Skeletal muscle cell (primary cell): ENCODE results near the gene FOXP1.

ENCODE experiments used
- DNase-seq: peaks from one replicate; pipeline ENCODE4 v3.0.0-alpha.2; 2010; ENCODE audit warnings: low read depth
- H3K4me3 ChIP-seq: 2 replicates; pipeline ENCODE4 v1.5.1; 2011; ENCODE audit warnings: low read depth, mild to moderate bottlenecking, control low read depth, low read length, moderate library complexity

Gene FOXP1

DNA sequence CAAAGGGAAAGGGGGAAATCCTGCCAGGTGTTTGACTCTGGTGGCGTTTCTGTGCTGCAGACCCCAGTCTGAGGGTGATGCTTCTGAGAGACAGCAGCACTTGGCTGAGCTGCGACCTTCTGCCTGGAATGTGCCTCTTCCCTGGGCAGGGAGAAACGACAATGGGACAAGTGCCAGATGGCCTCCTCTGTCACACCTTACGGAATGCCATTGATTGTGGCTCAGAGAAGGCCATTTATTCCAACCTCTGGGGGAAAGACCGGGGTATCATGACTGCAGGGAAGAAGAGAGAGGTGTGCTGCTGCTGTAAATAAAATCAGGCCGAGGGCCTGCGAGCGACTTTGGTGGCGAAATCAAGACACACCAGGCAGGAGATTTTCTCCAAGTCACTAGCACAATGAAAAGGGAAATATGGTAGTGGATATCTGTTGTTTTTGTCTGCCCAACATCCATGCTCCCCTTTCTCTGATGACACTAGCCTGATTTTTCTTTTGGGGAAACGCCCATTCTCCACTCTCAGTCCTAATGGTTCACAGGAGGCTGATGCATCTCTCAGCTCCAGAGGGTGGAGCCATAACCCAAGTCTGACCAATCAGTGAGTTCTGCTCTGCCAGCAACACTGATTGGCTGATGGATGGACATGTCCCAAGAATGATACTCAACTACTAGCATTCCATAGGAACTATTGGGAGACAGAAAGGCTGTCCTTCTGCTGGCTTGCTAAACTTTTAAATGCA is 336.1 kb downstream of the FOXP1 start:
- no peak overlapping the region for H3K4me3 ChIP-seq
- no peak for DNase-seq

DNA sequence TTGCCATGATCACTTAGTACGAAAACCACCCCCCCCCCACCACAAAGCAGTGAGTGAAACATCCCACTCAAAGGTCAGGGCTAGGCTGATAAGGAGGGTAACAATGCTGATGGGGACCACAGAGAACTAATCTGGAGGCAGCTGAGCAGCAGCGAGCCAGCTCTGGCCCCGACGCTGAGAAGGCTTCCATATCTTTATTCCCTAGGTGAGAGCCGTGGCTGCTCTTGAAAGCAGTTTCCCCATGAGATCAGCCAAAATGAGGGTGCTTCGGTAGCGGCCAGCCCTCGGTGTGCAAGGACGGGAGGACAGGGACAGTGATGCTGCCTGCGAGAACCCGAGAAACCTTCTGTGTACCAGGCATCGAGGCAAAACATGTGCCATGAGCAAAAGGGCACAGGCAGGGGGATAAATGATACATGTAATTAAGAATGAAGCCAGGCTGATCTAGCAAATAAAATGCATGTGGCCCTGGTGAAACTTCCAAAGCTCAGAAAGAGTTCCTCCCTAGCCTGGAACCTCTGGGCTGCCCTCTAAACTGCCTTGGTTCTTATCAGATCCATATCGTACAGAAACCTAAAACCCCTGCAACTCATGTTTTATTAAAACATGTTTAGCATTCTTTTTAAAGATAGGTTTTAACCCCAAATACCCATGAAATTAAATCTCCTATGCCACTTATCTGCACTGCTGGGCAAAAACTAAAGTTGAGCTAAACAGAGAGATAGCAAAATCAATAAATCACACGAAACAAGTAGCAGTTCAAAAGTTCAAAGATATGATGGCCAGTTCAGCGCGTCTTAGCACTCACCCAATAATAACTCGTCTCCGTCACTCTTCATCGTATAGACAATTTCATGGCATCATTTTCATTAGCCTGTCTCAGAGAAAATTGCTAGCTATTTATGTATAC is 337.3 kb downstream of the FOXP1 start:
- no peak overlapping the region for H3K4me3 ChIP-seq
- DNase-seq, result no peak

DNA sequence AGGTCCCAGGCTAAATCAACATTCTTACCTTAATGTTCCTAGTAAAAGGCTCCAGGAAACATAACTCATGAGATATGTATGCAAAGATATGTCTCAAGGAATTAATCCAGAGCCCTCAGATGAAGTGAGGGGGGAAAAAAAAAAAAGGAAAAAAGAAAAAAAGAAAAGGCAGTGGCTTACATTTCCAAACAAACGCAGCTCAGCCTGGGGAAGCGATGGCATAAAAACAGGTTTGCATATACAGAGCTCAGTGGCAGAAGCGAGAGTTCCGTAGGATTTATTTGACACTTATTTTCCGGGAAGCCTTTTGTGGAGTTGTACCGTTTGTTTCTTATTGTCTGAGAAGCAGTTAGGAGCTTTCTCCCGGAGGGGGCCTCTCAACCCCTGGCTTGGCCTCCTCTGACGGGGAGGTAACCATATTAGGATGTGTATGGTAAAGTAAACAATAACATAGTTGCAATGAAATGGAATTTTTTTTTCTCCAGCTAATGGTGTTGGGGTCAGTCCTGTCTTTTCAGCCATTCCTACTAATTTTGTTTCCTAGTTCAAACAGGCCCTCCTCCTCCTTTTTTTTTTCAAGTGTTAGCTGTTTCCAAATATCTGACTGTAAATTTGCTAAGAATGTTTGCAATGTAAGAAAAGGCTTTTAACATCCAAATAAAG is 338.6 kb downstream of the FOXP1 start:
- peak; percentile 71 for DNase-seq
- H3K4me3 ChIP-seq, result peak overlapping the region; percentile 44

DNA sequence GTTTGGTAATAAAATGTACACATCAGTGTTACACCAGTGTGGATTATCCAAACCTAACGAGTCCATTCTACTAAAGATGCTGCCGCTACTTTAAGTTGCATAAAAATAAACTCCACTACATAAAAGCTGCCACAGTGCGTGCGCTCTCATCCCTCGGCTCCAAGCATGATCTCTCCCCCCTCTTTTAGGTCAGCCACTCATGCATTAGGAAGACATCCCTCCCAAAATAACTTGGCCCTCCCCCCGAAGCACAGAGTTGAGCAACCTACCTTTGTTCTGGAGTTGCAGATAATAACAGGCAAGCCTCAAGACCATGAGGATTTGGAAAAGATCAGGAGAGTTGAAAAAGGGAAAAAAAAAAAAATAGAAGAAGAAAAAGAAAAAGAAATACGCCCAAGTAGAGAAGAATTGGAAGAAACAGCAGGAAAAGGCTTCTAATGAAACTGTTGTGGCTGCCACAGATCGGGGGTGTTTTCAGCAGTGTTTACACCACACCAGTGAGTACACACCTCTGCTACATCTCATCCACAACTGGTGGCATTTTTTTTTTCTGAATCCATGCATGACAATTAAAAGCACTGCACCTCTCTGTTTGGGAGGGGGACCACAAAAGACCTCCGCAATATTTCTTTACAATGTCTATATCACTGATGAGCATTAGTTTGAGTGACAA is 339.2 kb downstream of the FOXP1 start:
- DNase-seq, result peak; percentile 63
- H3K4me3 ChIP-seq, result peak overlapping the region; percentile 44

DNA sequence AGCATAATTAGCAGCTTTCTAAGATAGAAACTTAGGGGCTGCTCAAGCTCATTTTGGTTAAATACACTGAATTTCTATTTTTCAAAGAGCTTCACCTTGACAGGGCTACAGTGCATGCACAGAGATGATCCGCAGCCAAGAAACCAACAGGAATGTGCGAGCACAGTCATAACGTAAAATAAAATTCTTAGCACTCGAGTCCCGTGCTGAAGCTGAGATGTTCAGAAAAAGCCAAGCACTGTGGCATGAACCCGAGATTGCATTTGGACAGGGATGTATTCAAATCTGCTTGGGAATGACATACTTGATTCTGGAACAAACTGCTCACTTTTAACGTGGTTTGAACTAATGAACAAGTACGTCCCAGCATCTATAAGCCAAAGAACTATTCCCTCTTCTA is 340.3 kb downstream of the FOXP1 start:
- no peak overlapping the region for H3K4me3 ChIP-seq

DNA sequence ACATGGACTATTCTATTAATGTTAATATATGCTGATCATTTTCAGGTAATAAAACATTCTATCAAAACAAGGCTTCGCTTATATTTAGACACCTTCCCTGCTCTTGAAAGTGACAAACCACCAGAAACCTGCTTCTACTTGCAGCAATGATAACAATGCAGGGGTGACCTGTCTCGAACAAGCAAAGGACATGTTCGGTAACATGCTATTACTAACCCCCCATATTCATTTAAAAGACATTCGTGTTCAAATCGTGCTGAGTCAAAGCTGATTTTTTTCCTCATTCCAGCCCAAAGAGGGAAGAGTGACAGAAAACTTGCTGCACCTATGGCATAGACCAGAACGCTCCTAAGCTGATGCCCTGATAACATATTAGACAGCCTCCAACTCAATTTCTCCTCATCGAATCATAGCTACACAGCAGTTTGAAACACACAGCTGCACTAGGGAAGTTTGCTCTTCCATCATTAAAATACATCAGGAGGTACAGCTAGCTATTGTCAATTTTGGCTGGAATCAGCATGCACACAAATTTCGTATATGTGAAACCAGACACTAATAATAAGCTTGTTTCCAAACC is 341.5 kb downstream of the FOXP1 start:
- no peak for DNase-seq
- no peak overlapping the region for H3K4me3 ChIP-seq

More for the DNA sequence above, 340.3 kb downstream of the FOXP1 start:
- no peak for DNase-seq

DNA sequence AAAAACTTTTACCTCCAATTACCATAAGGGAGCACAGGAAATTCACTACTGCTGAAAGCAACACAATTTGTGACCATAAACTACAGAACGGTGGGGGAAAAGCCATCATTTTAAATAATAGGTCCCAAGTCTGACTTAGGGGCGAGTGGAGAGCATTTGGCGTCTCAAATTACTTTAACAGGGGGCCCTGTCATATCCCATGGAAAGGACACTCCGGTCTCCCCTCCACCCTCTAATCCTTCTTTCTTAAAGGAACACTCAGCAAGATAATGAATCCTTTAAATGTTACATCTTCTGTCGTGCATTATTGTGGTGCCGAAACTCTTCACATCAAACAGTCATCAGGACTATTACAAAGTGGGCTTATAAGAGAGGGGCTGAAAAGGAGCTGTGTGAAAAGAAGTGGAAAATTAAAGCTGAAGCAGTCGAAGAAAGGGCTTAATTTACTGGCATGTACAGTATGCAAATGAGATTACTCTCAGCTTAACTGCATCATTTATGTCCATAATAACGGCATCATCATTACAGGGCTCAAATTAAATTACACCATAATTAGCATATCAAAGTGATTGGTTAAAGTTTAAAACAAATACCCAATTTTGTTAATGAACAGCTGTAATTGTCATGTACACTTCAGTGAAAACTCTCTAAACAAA is 342.2 kb downstream of the FOXP1 start:
- DNase-seq, result no peak

DNA sequence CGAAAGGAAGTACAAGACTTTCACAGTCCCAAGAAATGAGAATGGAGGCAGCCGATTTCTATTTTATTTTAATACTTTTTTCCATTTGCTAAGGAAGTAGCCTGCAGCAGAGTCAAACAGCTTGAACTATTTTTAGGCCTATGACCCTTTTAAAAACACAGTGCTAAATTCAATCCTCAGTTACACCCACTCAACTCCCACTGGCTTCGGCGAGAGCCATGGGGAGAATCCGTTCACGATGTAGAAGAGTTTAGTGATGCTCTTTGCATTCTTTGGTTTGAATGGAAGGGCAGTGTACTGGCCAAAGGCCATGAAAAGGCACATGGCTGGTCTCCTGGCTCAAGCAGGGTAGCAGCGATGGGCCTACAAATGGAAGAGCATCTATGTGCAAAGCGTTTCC is 343.5 kb downstream of the FOXP1 start:
- no peak for DNase-seq
- no peak overlapping the region for H3K4me3 ChIP-seq

More for the DNA sequence above, 342.2 kb downstream of the FOXP1 start:
- no peak overlapping the region for H3K4me3 ChIP-seq

DNA sequence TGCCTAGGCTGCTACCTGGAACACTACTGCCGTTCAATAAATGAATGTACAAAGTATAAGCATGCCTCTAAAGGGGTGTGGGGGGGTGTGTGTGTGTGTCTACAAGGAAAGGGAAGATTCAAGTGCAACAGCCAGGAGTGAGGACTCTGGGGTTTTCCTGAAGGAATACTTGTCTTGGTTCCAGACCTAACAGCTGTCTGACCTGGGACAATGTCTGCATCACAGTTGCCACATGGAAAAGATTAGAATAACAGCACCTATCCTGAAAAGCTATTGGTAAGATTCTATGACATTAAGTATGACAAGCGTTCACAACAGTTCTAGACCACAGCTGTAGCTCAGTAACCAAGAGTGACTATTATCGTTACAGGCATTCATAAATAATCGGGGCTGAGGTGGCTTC is 345.2 kb downstream of the FOXP1 start:
- no peak for DNase-seq
- H3K4me3 ChIP-seq, result no peak overlapping the region

DNA sequence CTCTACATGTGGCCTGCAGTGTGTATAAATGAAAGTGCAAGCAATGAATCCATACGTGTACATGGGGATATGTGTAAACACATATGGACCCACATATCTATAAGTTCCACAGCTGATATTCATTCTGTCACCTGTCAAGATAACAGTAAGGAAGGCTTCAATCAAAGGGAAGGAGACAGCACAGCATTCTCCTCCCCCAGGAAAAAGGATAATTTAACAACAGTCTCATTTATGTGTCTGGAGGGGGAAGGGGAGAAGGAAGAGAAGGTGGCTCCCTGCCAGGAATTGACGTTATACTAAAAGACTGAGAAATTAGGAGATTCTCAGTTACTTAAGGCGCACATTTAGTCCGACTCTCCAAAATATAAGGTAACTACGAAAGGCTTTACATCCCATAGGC is 345.9 kb downstream of the FOXP1 start:
- no peak for DNase-seq
- H3K4me3 ChIP-seq, result no peak overlapping the region

DNA sequence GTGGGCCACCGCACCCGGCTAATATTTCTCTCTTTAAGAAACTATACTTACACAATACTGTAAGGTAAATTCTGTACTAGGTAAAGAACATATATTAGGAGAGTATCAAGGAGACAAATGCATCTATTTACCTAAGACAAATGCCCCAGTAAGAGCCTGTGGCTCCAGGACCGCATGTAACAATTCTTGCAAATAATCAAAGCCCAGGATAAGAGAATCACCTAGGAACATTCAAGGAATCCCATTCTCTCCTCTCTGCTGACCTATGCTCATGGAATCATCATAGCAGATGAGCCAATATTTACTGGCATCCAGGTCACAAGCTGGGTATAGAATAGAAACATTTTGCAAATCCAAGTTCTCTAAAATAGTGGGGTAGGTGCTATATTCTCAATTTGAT is 347.7 kb downstream of the FOXP1 start:
- no peak for DNase-seq
- H3K4me3 ChIP-seq, result no peak overlapping the region

DNA sequence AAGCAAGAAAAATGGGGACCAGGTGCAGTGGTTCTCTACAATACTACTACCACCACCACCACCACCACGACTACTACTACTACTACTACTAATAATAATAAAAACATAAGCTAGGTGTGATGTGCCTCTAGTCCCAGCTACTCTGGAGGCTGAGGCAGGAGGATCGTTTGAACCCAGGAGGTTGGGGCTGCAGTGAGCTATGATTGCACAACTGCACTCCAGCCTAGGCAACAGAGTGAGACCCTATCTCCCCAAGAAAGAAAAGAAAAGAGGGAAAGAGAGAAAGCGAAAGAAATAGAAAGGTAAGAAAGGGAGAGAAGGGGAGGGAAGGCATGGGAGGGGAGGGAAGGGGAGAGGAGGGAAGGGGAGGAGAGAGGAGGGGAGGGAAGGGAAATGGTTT is 350.6 kb downstream of the FOXP1 start:
- H3K4me3 ChIP-seq, result no peak overlapping the region
- no peak for DNase-seq

DNA sequence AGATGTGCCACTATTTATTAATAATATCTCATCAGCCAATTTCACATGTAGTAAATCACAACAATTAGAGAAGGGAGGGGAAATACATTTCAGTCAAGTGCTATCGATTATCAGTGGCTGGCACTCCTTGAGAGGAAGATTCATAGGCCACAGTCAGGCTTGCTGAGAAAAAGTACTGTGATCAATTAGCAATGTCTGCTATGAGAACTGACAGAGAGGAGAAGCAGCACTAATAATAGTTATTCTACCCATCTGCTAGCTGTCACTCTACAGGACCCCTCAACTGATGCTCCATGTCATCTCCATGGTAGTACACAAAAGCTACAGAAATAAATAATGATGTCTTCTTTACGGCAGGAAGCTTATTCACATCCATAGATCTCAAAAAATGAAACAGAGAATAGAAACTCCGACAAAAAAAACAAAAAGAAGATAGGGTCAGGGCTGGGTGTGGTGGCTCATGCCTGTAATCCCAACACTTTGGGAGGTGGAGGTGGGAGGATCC is 351.3 kb downstream of the FOXP1 start:
- no peak overlapping the region for H3K4me3 ChIP-seq
- DNase-seq, result no peak

DNA sequence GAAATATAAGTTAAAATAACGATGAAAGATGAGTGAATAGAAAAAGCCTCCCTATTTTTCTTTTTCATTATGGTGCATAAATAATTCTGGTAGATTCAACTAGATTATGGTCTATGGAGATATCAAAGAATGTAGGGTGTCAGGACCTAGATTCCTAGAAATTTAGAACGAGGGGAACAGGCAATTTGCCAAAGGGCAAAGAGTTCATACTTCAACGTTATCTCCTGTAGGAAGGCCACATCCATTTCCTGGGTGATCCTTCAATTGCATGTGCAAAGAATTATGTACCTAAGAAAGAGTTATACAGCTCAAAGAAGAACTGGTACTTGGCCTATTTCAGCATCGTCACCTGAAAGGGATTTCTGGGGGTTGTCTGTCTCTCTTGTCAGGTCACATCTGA is 351.8 kb downstream of the FOXP1 start:
- no peak overlapping the region for H3K4me3 ChIP-seq
- DNase-seq, result no peak

DNA sequence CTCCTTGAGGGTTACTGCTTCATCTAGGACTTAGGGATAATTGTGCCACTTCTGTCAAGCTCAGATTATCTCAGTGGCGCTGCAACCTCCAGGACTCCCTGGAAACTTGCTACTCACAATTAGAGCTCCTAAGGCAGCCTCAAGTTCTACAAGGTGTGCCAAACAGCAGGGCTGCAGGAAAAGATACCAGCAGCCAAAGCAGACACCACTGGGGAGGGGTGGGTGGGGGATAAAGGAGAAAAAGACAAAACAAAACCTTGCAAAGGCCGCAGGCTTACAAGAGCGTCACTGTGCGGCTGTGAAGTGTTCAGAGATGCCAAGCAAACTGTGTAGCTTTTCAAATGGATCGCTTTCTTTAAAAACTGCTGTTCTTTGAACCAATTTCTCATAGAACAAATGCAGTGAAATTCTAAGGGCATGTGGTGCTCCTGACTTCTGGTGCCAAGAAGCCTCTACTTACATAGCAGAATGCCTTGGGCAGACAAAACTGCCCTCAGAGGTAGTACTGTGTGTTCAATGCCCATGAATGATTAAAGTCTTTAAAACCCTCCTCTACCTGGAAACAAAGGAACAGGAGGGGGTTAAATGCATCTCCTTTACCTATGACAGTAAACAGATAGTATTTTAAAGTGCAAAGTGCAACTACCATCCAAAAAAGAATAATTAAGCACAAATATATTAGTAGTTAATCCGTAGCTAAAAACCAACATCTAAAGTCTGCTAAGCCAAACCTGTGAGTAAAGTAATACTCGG is 353.4 kb downstream of the FOXP1 start:
- H3K4me3 ChIP-seq, result no peak overlapping the region
- no peak for DNase-seq

DNA sequence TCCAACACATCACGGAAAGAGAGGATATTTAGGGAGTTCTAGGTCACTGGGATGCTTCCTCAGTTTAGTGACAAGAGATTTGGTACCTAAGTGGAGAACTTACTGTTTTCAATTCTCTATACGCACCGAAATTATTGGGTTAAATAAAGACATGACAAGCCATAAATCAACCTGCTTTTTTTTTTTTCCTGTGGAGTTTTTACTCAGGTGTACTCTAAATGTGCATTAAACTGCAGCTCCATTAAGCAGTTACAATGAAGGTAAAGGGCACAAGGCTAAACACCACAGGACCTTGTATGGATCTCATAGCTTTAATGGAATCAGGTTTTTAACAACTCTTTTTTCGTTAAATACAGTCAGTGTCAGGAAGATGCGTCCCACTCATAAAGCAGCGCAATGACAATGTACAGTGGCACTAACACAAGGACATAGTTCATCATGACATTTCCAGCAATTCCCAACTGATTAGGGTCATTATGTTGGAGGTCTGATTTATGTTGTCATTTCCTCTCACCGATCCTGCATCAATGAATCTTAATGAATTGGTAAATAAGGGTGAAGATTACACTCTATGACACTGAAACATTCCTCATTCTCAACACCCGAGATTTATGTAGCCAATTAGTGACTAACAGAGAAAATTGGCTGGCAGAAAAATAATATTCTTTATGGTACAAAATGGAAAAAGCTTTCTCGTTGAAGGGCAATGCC is 355.2 kb downstream of the FOXP1 start:
- no peak overlapping the region for H3K4me3 ChIP-seq
- DNase-seq, result no peak

DNA sequence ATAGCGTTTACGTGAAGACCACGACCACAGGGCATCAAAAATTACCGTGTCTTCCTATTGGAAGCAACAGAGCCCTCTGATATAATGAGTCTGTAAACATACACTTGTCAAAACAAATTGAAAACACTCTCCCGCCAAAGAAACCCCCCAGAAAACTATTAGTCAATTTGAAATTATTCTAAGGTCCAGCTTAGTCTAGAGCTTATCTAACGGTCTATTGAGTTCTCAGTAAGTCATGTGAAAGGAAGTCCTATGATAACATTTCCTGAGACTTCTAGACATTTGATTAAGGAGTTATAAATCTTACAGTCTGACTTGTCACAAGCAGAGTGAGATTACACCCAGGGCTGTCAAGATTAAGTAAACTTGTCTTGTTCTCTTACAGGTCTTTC is 356.3 kb downstream of the FOXP1 start:
- DNase-seq, result no peak
- no peak overlapping the region for H3K4me3 ChIP-seq
